GM10266 (cell line): ENCODE results near the gene LBX2.

ENCODE experiments used
- DNase-seq: peaks from one replicate; pipeline ENCODE4 v3.0.0; 2012; ENCODE audit errors: extremely low spot score
- TF ChIP-seq, protein P1 (sequence below): IDR thresholded peaks from 2 replicates; pipeline ENCODE4 v1.5.1; 2012; ENCODE audit warnings: mild to moderate bottlenecking, low read depth; ENCODE audit not compliant: control insufficient read depth, insufficient read depth; ENCODE audit errors: missing control alignments

The LBX2 gene

DNA sequence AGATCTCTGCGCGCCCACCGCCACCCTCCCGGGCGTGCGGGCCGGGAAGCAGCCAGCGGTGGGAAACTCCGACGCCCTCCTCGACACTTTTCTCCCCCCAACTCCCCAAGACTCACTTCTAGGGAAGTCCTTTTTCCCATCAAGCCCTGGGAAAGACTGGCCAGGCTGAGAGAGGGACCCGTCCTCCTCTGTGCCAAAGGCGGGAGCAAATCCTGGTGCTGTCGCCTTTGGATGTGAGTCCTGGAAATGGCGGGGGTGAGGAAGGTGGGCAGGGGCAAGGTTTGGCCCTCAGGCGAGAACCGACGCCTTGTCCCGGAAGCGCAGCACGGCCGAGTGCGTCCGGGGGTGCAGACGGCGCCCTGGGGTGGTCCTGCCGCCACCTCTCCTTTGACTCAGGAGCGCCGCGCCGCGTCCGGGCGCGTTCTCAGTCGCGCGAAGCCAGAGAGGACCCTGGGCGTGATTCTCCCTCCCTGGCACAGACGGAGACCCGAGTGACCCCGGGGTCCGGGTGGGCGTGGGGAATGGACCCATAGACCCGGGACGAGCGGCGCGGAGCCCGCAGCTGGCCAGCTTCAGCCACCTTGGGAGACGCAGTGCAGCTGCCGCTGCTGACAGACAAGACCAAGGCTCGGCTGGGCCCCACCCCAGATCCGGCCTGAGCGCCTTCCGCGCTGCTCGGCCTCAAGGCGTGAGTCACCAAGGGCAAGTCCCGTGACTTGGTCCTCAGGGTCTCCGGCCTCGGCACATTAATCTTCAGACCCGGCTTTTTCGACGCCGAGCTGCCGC, 3.5 kb upstream of the LBX2 start:
- TF ChIP-seq, protein P1, sequence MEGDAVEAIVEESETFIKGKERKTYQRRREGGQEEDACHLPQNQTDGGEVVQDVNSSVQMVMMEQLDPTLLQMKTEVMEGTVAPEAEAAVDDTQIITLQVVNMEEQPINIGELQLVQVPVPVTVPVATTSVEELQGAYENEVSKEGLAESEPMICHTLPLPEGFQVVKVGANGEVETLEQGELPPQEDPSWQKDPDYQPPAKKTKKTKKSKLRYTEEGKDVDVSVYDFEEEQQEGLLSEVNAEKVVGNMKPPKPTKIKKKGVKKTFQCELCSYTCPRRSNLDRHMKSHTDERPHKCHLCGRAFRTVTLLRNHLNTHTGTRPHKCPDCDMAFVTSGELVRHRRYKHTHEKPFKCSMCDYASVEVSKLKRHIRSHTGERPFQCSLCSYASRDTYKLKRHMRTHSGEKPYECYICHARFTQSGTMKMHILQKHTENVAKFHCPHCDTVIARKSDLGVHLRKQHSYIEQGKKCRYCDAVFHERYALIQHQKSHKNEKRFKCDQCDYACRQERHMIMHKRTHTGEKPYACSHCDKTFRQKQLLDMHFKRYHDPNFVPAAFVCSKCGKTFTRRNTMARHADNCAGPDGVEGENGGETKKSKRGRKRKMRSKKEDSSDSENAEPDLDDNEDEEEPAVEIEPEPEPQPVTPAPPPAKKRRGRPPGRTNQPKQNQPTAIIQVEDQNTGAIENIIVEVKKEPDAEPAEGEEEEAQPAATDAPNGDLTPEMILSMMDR: peak; percentile 68
- peak; percentile 80 for DNase-seq

DNA sequence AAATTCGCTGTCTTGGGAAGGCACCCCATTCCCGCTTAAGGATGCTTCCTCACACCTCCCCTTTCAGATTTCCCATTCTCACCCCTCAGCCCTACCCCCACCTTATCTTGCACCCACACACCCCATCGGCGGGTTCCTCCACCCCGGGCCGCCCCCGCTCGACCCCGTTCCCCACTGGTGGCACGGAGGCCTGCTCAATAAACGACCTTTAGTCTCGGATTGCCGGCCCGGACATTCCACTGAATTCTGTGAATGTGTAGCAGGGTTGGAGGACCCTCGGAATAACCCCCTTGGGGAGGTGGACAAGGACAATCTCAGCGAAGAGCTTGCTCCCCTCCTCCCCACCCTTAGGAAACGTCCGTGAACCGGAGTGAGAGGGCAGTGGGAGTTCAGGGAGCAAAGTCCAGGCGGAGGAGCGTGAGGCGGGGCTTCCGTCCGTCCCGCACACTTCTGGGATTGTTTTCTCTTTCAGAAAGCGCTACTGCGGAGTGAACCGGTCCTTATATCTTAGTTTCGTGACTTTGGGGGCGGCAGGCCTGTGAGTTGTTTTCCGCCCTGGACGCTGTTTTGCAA, 2.8 kb upstream of the LBX2 start:
- TF ChIP-seq, protein P1: no peak
- DNase-seq: peak; percentile 32

DNA sequence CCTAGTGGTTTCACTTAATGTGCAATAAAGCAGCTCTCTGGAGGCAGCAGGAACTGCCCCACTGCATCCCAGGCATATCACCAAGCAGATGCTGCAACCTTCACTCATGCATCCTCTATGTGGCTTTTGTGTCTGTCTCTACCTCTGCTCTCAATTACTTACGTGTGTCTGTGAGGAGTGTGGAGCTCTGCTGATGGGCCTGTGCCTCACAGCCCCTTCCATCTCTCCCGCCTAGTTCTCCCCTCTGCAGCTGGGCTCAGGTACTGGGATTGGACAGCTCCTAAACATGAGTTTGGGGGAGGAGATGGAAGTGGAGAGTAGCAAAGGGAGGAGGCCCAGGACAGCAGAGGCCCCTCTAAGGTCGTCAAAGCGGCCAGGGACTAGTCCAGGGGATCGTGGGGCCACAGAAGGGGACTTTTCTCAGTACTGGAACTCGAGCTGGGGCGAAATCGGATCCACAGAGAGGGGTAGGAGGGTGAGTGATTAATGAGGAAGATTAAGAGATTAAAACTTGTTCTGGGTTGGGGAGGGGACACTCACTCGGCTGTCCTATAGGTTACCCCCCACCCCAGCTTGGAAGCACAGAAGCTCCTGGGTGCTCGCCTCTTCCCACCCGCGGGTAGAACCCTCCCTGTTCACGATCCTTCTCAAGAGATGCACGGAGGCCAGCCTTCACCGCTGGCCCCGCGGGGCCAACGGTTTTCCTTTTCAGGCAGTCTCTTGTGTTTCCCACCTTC, 2.1 kb upstream of the LBX2 start:
- TF ChIP-seq, protein P1: no peak
- DNase-seq: no peak

DNA sequence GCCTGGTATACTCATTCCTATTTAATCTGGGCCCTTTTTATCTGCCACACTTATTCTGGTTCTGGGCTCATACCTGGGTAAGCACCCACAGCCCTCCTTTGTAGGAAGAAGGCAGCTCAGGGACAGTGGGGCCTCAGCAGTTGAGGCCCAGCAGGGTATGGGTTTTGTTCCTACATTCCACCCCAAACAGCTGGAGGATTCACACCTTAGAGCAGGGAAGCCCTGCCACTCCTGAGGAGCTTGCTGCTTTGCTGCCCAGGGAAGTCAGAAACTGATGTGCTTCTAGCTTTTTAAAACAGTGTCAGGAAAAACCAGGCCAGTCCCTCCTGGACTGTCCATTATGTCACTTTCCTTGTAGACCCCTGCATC, 1.2 kb upstream of the LBX2 start:
- DNase-seq: no peak
- TF ChIP-seq, protein P1: no peak

DNA sequence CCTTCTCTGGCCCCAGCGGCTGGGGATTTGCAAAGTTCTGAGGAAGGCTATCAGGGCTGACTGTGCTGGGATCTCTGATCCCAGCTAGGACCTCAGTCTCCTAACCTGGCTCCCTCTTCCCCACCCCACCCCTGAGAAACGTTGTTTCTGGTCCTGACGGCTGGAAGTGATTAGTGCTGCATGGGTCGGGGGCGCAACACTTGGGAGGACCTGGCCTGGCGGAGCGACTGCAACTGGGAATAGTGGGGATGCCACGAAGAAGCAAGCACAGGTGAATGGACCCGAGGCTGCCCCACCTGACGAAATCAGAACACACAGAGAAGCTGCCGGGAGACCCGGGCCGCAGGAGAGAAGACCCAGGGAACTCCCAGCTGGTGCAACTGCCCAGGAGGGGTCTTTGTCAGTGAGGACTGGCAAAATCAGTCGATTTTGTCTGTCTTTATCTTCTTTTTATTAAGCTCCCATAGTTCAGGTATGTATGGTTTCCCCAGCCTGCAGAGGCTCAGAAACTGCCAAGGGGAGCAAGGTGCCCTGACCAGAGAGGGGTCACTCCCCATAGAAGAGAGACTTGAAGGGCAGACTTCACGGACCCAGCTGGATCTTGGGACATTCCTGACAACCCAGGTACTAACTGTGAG, 656 bp upstream of the LBX2 start:
- TF ChIP-seq, protein P1: no peak

DNA sequence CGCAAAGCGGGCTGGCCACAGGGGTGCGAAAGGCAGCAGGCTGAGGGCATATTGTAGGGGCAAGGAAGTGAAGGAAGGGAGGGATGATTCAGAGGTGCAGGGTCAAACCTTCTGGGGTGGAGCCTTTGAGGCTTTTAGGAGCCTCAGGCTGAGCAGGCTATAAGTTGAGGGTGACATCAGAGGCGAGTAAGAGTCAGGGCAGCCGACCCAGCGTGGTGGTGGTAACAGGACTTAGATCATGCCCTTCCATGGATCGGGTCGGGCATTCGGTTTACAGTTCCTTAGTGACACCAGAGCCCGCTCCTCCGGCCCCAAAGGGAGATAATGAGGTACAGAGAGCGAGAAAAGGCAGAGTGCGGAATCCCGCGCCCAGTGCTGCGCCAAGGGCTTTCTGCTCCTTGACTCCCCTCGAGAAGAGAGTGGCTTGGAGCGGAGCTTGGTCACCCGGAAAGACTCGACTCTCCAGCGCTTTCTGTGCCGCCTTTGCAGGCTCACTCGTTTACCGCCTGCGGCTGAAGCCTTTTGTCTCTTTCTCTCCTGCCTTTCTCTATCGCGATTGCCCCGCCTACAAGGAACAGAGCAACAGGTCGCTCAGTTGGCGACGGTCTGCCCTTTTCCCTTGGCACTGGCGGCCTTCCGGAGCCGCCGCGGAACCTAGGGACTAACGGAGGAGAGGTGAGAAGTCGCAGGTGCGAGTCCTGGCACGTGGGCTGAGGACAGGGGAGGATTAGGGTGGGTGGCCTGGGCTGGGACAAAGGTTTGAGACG, 720 bp downstream of the LBX2 start:
- DNase-seq: peak; percentile 47

More for the DNA sequence above, 656 bp upstream of the LBX2 start:
- no peak for DNase-seq

More for the DNA sequence above, 720 bp downstream of the LBX2 start:
- TF ChIP-seq, protein P1: no peak
